SKM-1 treated with dmso at 0.1 percent for 144 hours (cell line): ENCODE data around the gene FAM131B.
A peak's percentile ranks its signal among the peaks of the same experiment; 100 is the strongest.

Experiments
- DNase-seq: peaks from one replicate; lab custom pipeline; 2025; ENCODE audit not compliant: unreplicated experiment; lab: John Stamatoyannopoulos, UW

FAM131B gene

DNA sequence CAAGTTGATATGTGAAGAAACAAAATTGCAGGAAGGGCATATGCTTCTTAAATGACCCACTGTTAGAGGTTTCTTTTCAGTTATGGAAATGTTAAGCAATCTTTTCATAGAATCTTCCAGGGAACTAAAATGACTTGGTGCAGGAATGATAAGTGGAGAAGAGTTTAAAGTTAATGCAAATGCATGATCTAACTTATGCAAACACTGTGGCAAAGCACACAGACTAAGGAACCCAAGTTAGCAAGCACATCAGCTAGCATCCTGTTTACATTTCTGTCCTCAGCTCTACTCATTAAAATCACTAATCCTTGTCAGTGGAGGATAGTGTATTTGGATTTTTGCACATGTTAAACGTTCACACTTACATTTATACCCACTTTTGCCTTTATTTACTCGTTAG lies 37.3 kb downstream of the FAM131B start:
- no peak for DNase-seq

DNA sequence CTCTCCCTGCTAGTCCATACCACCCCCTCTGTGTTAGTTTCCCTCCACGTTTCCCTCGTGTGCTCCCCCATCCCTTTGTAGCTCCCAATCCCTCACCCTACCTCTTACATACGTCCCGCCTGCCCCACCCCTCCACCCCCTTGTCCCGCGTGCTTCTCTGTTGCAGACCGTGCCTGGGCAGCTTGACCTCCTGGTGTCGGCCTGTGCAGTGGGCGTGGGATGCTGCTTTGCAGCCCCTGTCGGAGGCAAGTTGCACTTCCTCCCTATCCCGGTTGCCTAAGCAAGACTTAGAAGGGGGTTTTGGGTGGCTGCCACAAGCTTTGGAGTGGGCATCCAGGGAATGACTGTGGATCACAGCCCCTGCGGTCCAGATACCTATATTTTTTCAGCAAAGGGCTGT lies 38.9 kb downstream of the FAM131B start:
- DNase-seq, result no peak

- DNase-seq, result no peak
Observed at GRCh38 chr7:143322760-143323633, 39.5 kb downstream of the FAM131B start.

DNA sequence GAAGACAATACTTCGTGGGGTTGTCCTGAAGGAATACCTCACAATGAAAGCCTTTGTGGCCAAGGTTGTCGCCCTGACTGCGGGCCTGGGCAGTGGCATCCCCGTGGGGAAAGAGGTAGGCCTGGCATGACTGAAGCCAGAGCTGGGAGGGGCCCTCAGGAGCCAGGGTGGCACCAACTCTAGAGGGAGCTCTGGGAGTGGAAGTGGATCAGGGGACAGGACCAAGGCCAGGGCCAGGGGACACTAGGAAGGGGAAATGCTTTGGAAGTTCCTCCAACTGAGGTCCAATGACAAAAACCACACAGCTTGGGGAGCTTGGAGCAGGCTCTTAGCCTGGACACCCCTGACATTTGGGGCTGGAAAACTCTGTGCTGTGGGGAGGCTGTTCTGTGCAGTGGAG lies 40.8 kb downstream of the FAM131B start:
- no peak for DNase-seq

DNA sequence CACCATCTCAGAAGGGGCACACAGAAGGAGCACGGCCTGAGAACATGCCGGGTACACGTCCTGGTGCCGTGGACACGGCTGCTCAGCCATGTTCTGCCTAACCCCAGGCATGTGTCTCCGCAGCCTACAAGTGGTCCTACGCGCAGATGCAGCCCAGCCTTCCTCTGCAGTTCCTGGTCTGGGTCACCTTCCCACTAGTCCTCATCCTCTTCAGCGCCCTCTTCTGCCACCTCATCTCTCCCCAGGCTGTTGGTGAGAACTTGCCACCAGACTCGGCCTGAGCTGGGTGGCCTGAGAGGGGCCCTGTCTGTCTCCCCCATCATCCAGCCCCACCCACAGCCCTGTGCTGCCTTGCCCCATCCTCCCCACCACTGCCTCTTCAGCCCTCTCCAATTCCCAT lies 41.3 kb downstream of the FAM131B start:
- DNase-seq, result no peak

DNA sequence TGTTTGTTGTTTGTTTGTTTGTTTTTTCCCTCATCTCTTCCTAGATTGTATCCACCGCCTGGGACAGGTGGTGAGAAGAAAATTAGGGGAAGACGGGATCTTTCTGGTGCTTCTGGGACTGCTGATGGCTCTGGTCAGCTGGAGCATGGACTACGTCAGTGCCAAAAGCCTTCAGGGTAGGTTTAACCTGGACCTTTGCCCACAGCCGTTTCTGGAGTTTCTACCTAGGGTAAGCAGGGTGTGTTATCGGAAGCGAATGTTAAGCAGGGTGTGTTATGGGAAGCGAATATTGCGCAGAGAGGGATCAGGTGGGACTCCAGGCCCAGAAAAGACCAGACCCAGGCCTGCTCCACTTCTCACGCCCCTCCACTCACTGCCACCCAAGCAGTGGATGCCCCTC lies 41.9 kb downstream of the FAM131B start:
- no peak for DNase-seq

DNA sequence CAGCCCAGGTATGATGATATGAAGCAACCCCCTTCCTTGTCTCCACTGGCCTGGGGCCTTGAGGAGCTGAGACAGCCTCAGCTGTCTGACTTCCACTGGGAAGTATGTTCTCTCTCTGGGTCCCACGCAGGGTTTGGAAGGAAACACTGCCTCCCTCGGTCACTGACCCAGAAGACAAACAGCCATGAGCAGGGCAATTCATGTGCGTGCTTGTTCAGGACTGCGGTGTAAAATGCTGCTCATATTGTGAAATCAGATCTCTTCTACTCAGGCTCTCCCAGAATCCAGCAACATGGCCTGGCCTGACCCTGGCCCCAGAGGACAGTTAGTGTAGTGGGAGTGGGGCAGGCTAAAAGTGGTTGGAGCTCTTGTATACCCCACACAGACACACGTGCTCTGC lies 43.9 kb downstream of the FAM131B start:
- peak; percentile 74 for DNase-seq

GRCh38 chr7:143316492-143316891 lies 46.0 kb downstream of the FAM131B start:
- peak; percentile 48 for DNase-seq

GRCh38 chr7:143315776-143316175 lies 46.7 kb downstream of the FAM131B start, which contains the start of gene CLCN1:
Gene CLCN1 (plus strand): TSS chr7:143316111. CDS start chr7:143316213, 102 bp downstream.
- no peak for DNase-seq

- peak; percentile 29 for DNase-seq
Observed at GRCh38 chr7:143314127-143314526, 48.4 kb downstream of the FAM131B start.

DNA sequence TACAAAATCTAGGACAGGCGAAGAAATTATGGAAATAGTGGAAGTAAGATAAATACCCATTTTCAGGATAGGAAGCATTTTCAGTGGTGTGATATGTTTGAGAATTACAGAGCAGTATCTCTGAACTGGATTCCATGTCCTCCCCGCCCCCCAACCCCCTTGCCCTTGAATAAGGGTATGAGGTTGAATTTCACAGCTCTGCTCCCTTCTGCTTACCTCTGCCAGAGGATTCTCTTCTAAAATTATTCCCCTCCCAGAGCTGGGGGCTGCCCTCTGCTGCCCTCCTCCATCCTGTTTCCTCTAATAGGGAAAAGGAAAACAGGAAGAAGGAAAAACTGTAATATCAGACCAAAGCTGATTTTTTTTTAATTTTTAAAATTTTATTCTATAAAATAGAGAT lies 53.9 kb downstream of the FAM131B start:
- DNase-seq, result no peak

DNA sequence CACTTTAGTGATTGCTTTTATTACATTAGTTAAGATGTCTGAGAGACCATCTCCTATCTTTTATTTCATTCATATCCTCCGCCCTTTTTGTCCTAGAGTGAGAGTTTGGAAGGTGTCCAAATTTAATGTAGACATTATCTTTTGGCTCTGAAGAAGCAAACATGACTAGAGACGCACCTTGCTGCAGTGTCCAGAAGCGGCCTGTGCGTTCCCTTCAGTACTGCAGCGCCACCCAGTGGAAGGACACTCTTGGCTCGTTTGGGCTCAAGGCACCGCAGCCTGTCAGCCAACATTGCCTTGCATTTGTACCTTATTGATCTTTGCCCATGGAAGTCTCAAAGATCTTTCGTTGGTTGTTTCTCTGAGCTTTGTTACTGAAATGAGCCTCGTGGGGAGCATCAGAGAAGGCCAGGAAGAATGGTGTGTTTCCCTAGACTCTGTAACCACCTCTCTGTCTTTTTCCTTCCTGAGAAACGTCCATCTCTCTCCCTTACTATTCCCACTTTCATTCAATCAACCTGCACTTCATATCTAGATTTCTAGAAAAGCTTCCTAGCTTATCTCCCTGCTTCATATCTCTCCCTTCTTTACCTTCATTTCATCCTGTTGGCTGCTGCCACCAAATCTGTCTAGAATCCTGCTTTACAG lies 57.0 kb downstream of the FAM131B start:
- peak; percentile 50 for DNase-seq

GRCh38 chr7:143304938-143305337 lies 57.6 kb downstream of the FAM131B start:
- no peak for DNase-seq

GRCh38 chr7:143303733-143304132 lies 58.8 kb downstream of the FAM131B start:
- DNase-seq, result no peak
